Astrocyte (in vitro differentiated cells and primary cell): ENCODE results near the gene ACTR3C. TPM values are rescaled to one million over a fixed set of nuclear protein-coding genes. Genes with fewer than 3 reads are reported as not detected.
A peak's percentile ranks its signal among the peaks of the same experiment; 100 is the strongest.

ENCODE experiments used
- DNase-seq: peaks from one replicate; pipeline ENCODE4 v3.0.0-alpha.2; 2010; ENCODE audit warnings: low read depth
- FAIRE-seq: peaks from 2 replicates; lab custom pipeline; 2011; peaks lifted over from hg19 to GRCh38; lab: Jason Lieb, UNC
- H2AFZ ChIP-seq: 2 replicates; pipeline ENCODE4 v1.6.0; 2012; ENCODE audit warnings: low read depth, low read length, inconsistent platforms
- H3K27ac ChIP-seq: 2 replicates; pipeline ENCODE4 v1.5.1; 2011; ENCODE audit warnings: low read depth, low read length, inconsistent platforms
- H3K27me3 ChIP-seq: 2 replicates; pipeline ENCODE4 v1.6.0; 2011; ENCODE audit warnings: low read length, inconsistent platforms; ENCODE audit not compliant: insufficient read depth
- H3K36me3 ChIP-seq: 2 replicates; pipeline ENCODE4 v1.5.1; 2011; ENCODE audit warnings: low read length, inconsistent platforms; ENCODE audit not compliant: insufficient read depth
- H3K4me1 ChIP-seq: 2 replicates; pipeline ENCODE4 v1.5.1; 2011; ENCODE audit warnings: low read length, inconsistent platforms; ENCODE audit not compliant: insufficient read depth
- H3K4me2 ChIP-seq: 2 replicates; pipeline ENCODE4 v1.6.0; 2012; ENCODE audit warnings: low read length, inconsistent platforms
- H3K4me3 ChIP-seq: 2 replicates; pipeline ENCODE4 v1.5.1; 2011; ENCODE audit warnings: low read depth, mild to moderate bottlenecking, low read length, inconsistent platforms; ENCODE audit not compliant: insufficient read depth
- H3K79me2 ChIP-seq: 2 replicates; pipeline ENCODE4 v1.6.0; 2012; ENCODE audit warnings: mild to moderate bottlenecking, low read length, inconsistent platforms; ENCODE audit not compliant: insufficient read depth
- H3K9ac ChIP-seq: 2 replicates; pipeline ENCODE4 v1.6.0; 2012; ENCODE audit warnings: mild to moderate bottlenecking, low read length, inconsistent platforms
- H3K9me3 ChIP-seq: 2 replicates; pipeline ENCODE4 v1.5.1; 2012; ENCODE audit warnings: low read depth, mild to moderate bottlenecking, low read length, inconsistent platforms; ENCODE audit not compliant: insufficient read depth
- H4K20me1 ChIP-seq: 2 replicates; pipeline ENCODE4 v1.6.0; 2012; ENCODE audit warnings: low read length, inconsistent platforms; ENCODE audit not compliant: insufficient read depth
- H3K27ac Mint-ChIP-seq: one replicate; pipeline ENCODE4 v1.8.0; 2021; ENCODE audit warnings: mild to moderate bottlenecking, mixed read lengths; ENCODE audit not compliant: unreplicated experiment
- H3K27me3 Mint-ChIP-seq: one replicate; pipeline ENCODE4 v1.8.0; 2021; ENCODE audit warnings: low read depth, mixed read lengths; ENCODE audit not compliant: unreplicated experiment
- H3K36me3 Mint-ChIP-seq: one replicate; pipeline ENCODE4 v1.8.0; 2021; ENCODE audit warnings: low read depth, mixed read lengths; ENCODE audit not compliant: unreplicated experiment
- H3K4me1 Mint-ChIP-seq: one replicate; pipeline ENCODE4 v1.8.0; 2021; ENCODE audit warnings: low read depth, mixed read lengths; ENCODE audit not compliant: unreplicated experiment
- H3K4me3 Mint-ChIP-seq: one replicate; pipeline ENCODE4 v1.8.0; 2021; ENCODE audit warnings: mild to moderate bottlenecking, moderate library complexity, mixed read lengths; ENCODE audit not compliant: unreplicated experiment
- H3K9me3 Mint-ChIP-seq: one replicate; pipeline ENCODE4 v1.8.0; 2021; ENCODE audit warnings: mild to moderate bottlenecking, mixed read lengths; ENCODE audit not compliant: unreplicated experiment
- CTCF ChIP-seq: IDR thresholded peaks from 2 replicates; pipeline ENCODE4 v1.5.1; 2011; ENCODE audit warnings: low read depth, mild to moderate bottlenecking, inconsistent platforms, low read length, moderate library complexity; ENCODE audit not compliant: insufficient read depth
- EZH2 ChIP-seq: IDR thresholded peaks from 2 replicates; pipeline ENCODE4 v1.6.1; 2012; ENCODE audit warnings: mild to moderate bottlenecking, low read length, inconsistent platforms; ENCODE audit not compliant: insufficient read depth
- total RNA-seq: library from RNA; stranded (reverse); gene quantifications from 2 replicates; pipeline ENCODE4 v1.2.1, GENCODE V29; 2021

The ACTR3C gene
- total RNA-seq, 1 donor from 2014 or later, result 0.25 TPM

GRCh38 chr7:150368096-150368883, 44.9 kb upstream of the ACTR3C start, which contains the start of gene REPIN1:
TSS of gene REPIN1 (plus strand) at chr7:150368822. CDS start at chr7:150369712, 890 bp downstream.
- peak within 1 kb of the TSS; percentile 97 for H3K4me3 Mint-ChIP-seq
- no peaks in the 10 kb centered on the region for H3K27me3 Mint-ChIP-seq
- Histone ChIP-seq H3K9me3 (no peaks in the 10 kb centered on the region), H3K79me2 (peaks cover 30% of the 10 kb centered on the region), H4K20me1 (peaks cover 9% of the 10 kb centered on the region), H3K27ac (peak within 1 kb of the TSS; percentile 68), H3K4me3 (peak within 1 kb of the TSS; percentile 74), H3K4me2 (peak within 1 kb of the TSS; percentile 83), H2AFZ (peak within 1 kb of the TSS; percentile 84), H3K27me3 (no peaks in the 10 kb centered on the region), H3K36me3 (no peaks in the 10 kb centered on the region), H3K4me1 (peaks cover 29% of the 10 kb centered on the region), H3K9ac (peak within 1 kb of the TSS; percentile 87)
- no peaks in the 10 kb centered on the region for H3K9me3 Mint-ChIP-seq
- H3K27ac Mint-ChIP-seq, result peak within 1 kb of the TSS; percentile 98
- peaks cover 2% of the 10 kb centered on the region for H3K36me3 Mint-ChIP-seq
- no peak for FAIRE-seq
- no peak for TF ChIP-seq EZH2
- TF ChIP-seq CTCF, result no peak
- H3K4me1 Mint-ChIP-seq, result peaks cover 13% of the 10 kb centered on the region
- DNase-seq, result peak; percentile 65

- Mint-ChIP-seq H3K4me1 (peaks cover 13% of the 10 kb centered on the region), H3K9me3 (no peaks in the 10 kb centered on the region), H3K27me3 (peaks cover 3% of the 10 kb centered on the region), H3K36me3 (no peaks in the 10 kb centered on the region), H3K27ac (peak overlapping the region; percentile 62), H3K4me3 (peak overlapping the region; percentile 79)
- Histone ChIP-seq H2AFZ (peak overlapping the region; percentile 84), H3K27me3 (no peaks in the 10 kb centered on the region), H3K36me3 (no peaks in the 10 kb centered on the region), H3K79me2 (peaks cover 25% of the 10 kb centered on the region), H3K4me1 (peaks cover 29% of the 10 kb centered on the region), H3K4me2 (peak overlapping the region; percentile 83), H3K9me3 (no peaks in the 10 kb centered on the region), H3K9ac (peak overlapping the region; percentile 87), H4K20me1 (peaks cover 6% of the 10 kb centered on the region), H3K27ac (no peak overlapping the region), H3K4me3 (peak overlapping the region; percentile 74)
- no peak for TF ChIP-seq EZH2
- TF ChIP-seq CTCF, result no peak
- DNase-seq, result peak; percentile 36
- no peak for FAIRE-seq
Observed at GRCh38 chr7:150367677-150368095, 44.3 kb upstream of the ACTR3C start.
